H9 (cell line): ENCODE data around the gene ERMAP. TPM values are rescaled to one million over a fixed set of nuclear protein-coding genes. Genes with fewer than 3 reads are reported as not detected.

Experiments
- DNase-seq: peaks from one replicate; pipeline ENCODE4 v3.0.0-alpha.2; 2017
- H2AFZ ChIP-seq: one replicate; pipeline ENCODE4 v1.6.1; 2013; ENCODE audit warnings: mild to moderate bottlenecking, low read length, control low read depth, moderate library complexity
- H2AK5ac ChIP-seq: 2 replicates; pipeline ENCODE4 v1.6.1; 2013; ENCODE audit warnings: low read length, control low read depth, mixed read lengths; ENCODE audit not compliant: insufficient read length
- H2BK120ac ChIP-seq: one replicate; pipeline ENCODE4 v1.6.1; 2013; ENCODE audit warnings: low read depth, mild to moderate bottlenecking, low read length, control low read depth, inconsistent platforms; ENCODE audit not compliant: poor library complexity, severe bottlenecking
- H2BK12ac ChIP-seq: 2 replicates; pipeline ENCODE4 v1.6.1; 2013; ENCODE audit warnings: low read length, control low read depth, mixed read lengths, low read depth; ENCODE audit not compliant: insufficient read length
- H2BK15ac ChIP-seq: 2 replicates; pipeline ENCODE4 v1.6.1; 2013; ENCODE audit warnings: low read depth, low read length, control low read depth
- H2BK20ac ChIP-seq: one replicate; pipeline ENCODE4 v1.6.1; 2013; ENCODE audit warnings: low read depth, mild to moderate bottlenecking, low read length, control low read depth, inconsistent platforms; ENCODE audit not compliant: poor library complexity, severe bottlenecking
- H2BK5ac ChIP-seq: 2 replicates; pipeline ENCODE4 v1.6.1; 2013; ENCODE audit warnings: low read length, control low read depth, mixed read lengths; ENCODE audit not compliant: insufficient read length
- H3K14ac ChIP-seq: 2 replicates; pipeline ENCODE4 v1.6.1; 2013; ENCODE audit warnings: low read length, control low read depth; ENCODE audit not compliant: insufficient read depth
- H3K18ac ChIP-seq: 2 replicates; pipeline ENCODE4 v1.6.1; 2013; ENCODE audit warnings: low read depth, mild to moderate bottlenecking, mixed read lengths, low read length, control low read depth; ENCODE audit not compliant: insufficient read length
- H3K23ac ChIP-seq: 2 replicates; pipeline ENCODE4 v1.6.1; 2013; ENCODE audit warnings: low read length, control low read depth, mixed read lengths, low read depth; ENCODE audit not compliant: insufficient read length
- H3K23me2 ChIP-seq: 2 replicates; pipeline ENCODE4 v1.6.1; 2013; ENCODE audit warnings: low read depth, mild to moderate bottlenecking, mixed read lengths, low read length, control low read depth; ENCODE audit not compliant: insufficient read length, poor library complexity, severe bottlenecking
- H3K27ac ChIP-seq: 2 replicates; pipeline ENCODE4 v1.5.1; 2013; ENCODE audit warnings: low read length, control low read depth, mixed read lengths, low read depth; ENCODE audit not compliant: insufficient read length
- H3K27me3 ChIP-seq: 2 replicates; pipeline ENCODE4 v1.6.1; 2013; ENCODE audit warnings: low read length, control low read depth, inconsistent platforms; ENCODE audit not compliant: insufficient read depth
- H3K4ac ChIP-seq: 2 replicates; pipeline ENCODE4 v1.6.1; 2013; ENCODE audit warnings: low read depth, mild to moderate bottlenecking, control low read depth, inconsistent platforms, low read length, moderate library complexity
- H3K4me1 ChIP-seq: 2 replicates; pipeline ENCODE4 v1.6.1; 2013; ENCODE audit warnings: low read length, control low read depth, inconsistent platforms; ENCODE audit not compliant: insufficient read depth
- H3K4me2 ChIP-seq: 2 replicates; pipeline ENCODE4 v1.6.1; 2013; ENCODE audit warnings: low read length, control low read depth, mixed read lengths; ENCODE audit not compliant: insufficient read length, insufficient read depth
- H3K56ac ChIP-seq: 2 replicates; pipeline ENCODE4 v1.6.1; 2013; ENCODE audit warnings: low read depth, mild to moderate bottlenecking, mixed read lengths, low read length, control low read depth; ENCODE audit not compliant: insufficient read length
- H3K79me1 ChIP-seq: 2 replicates; pipeline ENCODE4 v1.6.1; 2013; ENCODE audit warnings: low read depth, mild to moderate bottlenecking, moderate library complexity, low read length, control low read depth, inconsistent platforms; ENCODE audit not compliant: insufficient read depth, poor library complexity, severe bottlenecking
- H3K79me2 ChIP-seq: 2 replicates; pipeline ENCODE4 v1.6.1; 2013; ENCODE audit warnings: low read length, control low read depth, inconsistent platforms; ENCODE audit not compliant: insufficient read depth
- H3K9ac ChIP-seq: 2 replicates; pipeline ENCODE4 v1.6.1; 2013; ENCODE audit warnings: low read length, control low read depth, mixed read lengths; ENCODE audit not compliant: insufficient read length; ENCODE audit errors: extremely low read depth
- H3K9me3 ChIP-seq: one replicate; pipeline ENCODE4 v1.6.1; 2013; ENCODE audit warnings: low read depth, low read length, inconsistent platforms; ENCODE audit not compliant: control insufficient read depth
- H3T11ph ChIP-seq: one replicate; pipeline ENCODE4 v1.6.1; 2013; ENCODE audit warnings: mild to moderate bottlenecking, low read length, control low read depth, inconsistent platforms
- H4K20me1 ChIP-seq: one replicate; pipeline ENCODE4 v1.6.1; 2013; ENCODE audit not compliant: control insufficient read depth, insufficient read length, insufficient read depth
- H4K5ac ChIP-seq: 2 replicates; pipeline ENCODE4 v1.6.1; 2013; ENCODE audit warnings: low read depth, mild to moderate bottlenecking, mixed read lengths, low read length, control low read depth; ENCODE audit not compliant: insufficient read length
- H4K8ac ChIP-seq: replicated peaks from 2 replicates; pipeline ENCODE4 v1.6.1; 2013; ENCODE audit warnings: low read length, control low read depth, mixed read lengths, low read depth; ENCODE audit not compliant: insufficient read length
- H4K91ac ChIP-seq: 2 replicates; pipeline ENCODE4 v1.6.1; 2013; ENCODE audit warnings: low read depth, mild to moderate bottlenecking, moderate library complexity, mixed read lengths, low read length, control low read depth; ENCODE audit not compliant: insufficient read length
- H3K27ac Mint-ChIP-seq, 3 experiments: 2 replicates in 2 of 3; 3 replicates in 1 of 3; pipeline ENCODE4 v1.8.0; 2020 to 2021; ENCODE audit warnings: mixed read lengths in 3 of 3, mild to moderate bottlenecking in 1 of 3, moderate library complexity in 1 of 3
- H3K27me3 Mint-ChIP-seq: 2 replicates; pipeline ENCODE4 v1.8.0; 2021; ENCODE audit warnings: low read depth, mild to moderate bottlenecking, moderate library complexity, mixed read lengths
- H3K36me3 Mint-ChIP-seq, 3 experiments: 2 replicates in 2 of 3; 3 replicates in 1 of 3; pipeline ENCODE4 v1.8.0; 2020 to 2021; ENCODE audit warnings: low read depth in 3 of 3, mixed read lengths in 3 of 3; ENCODE audit not compliant: insufficient read depth in 1 of 3
- H3K4me1 Mint-ChIP-seq, 2 experiments: 2 replicates each; pipeline ENCODE4 v1.8.0; 2020; ENCODE audit warnings: mixed read lengths in 2 of 2
- H3K4me3 Mint-ChIP-seq, 2 experiments: 2 replicates in 1 of 2; 3 replicates in 1 of 2; pipeline ENCODE4 v1.8.0; 2020 to 2021; ENCODE audit warnings: mild to moderate bottlenecking in 2 of 2, mixed read lengths in 2 of 2, moderate library complexity in 1 of 2
- H3K9me3 Mint-ChIP-seq, 2 experiments: 2 replicates in 1 of 2; 3 replicates in 1 of 2; pipeline ENCODE4 v1.8.0; 2020; ENCODE audit warnings: mild to moderate bottlenecking in 2 of 2, mixed read lengths in 2 of 2, moderate library complexity in 1 of 2
- CTCF ChIP-seq: fragments of 200-600 bp; sonication (generic); conservative IDR thresholded peaks from 3 replicates; pipeline ENCODE4 v1.8.0; 2021; ENCODE audit warnings: antibody characterized with exemption, mild to moderate bottlenecking
- WGBS: extraction: QIAGEN DNeasy Blood & Tissue Kit; methylation state at CpG from one replicate; pipeline ENCODE4 v1.1.7; 2013; ENCODE audit warnings: missing lambda C conversion rate, low lambda C conversion rate, mixed read lengths; ENCODE audit not compliant: insufficient read length; ENCODE audit errors: extremely low coverage; 5-methylcytosine and 5-hydroxymethylcytosine counted together
- total RNA-seq: library from RNA; stranded (reverse); gene quantifications from 2 replicates; pipeline ENCODE4 v1.2.1, GENCODE V29; 2021

Gene ERMAP
- total RNA-seq, 1 experiment from 2014 or later, result 4.5 TPM

- Histone ChIP-seq H3K27me3 (no peaks in the 10 kb centered on the region), H2AK5ac (no peak overlapping the region), H3K56ac (no peak overlapping the region), H2BK120ac (no peak overlapping the region), H3K4ac (no peak overlapping the region), H2BK5ac (no peak overlapping the region), H4K20me1 (no peaks in the 10 kb centered on the region), H3K23me2 (no peaks in the 10 kb centered on the region), H3K79me1 (no peaks in the 10 kb centered on the region), H3K4me2 (no peak overlapping the region), H2BK20ac (no peak overlapping the region), H3K23ac (no peak overlapping the region), H3T11ph (no peak overlapping the region), H3K9ac (no peak overlapping the region), H2BK12ac (no peak overlapping the region), H4K91ac (no peak overlapping the region), H3K79me2 (no peaks in the 10 kb centered on the region), H4K8ac (no peak overlapping the region), H4K5ac (no peak overlapping the region), H2AFZ (no peak overlapping the region), H3K18ac (no peak overlapping the region), H2BK15ac (no peak overlapping the region), H3K9me3 (no peaks in the 10 kb centered on the region), H3K4me1 (no peaks in the 10 kb centered on the region), H3K14ac (no peak overlapping the region), H3K27ac (no peak overlapping the region)
- Mint-ChIP-seq H3K4me3 (no peak overlapping the region), H3K27me3 (no peaks in the 10 kb centered on the region; the same call in none of the 2 replicates), H3K9me3 (no peaks in the 10 kb centered on the region), H3K27ac (no peak overlapping the region), H3K4me1 (no peaks in the 10 kb centered on the region), H3K36me3 (no peaks in the 10 kb centered on the region)
- DNase-seq, result no peak
- no peak for TF ChIP-seq CTCF
- WGBS, result no CpG with 5 or more reads among the region's 21 CpGs
These were observed 69.9 kb downstream of the ERMAP start for GRCh38 chr1:42886800-42887199.
